Astrocyte of the hippocampus (primary cell): ENCODE measurements around the gene MTUS2.
A peak's percentile ranks its signal among the peaks of the same experiment; 100 is the strongest.

Experiments
- DNase-seq: peaks from one replicate; pipeline ENCODE4 v3.0.0; 2011; ENCODE audit warnings: low read depth, low spot score

MTUS2 gene

GRCh38 chr13:29483211-29483610 is 663.1 kb downstream of the MTUS2 start:
- no peak for DNase-seq

DNA sequence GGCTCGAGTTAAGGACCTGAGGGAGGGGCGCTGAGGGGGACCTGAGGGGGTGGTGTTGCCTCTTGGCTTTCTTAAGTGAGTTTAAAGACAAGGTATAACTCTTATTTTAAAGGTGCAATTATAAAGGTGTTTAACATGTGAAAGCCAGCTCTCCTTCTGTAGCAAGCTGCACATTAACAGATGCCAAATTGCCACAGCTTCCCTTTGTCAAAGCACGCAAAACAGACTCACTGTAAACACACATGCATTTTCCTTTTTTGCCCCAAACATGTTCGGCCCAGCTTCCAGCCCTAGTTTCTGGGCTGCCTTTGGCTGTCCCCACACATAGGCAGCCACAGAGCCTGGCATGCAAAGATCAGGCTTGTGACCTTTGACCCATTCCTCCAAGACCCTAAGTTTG is 663.5 kb downstream of the MTUS2 start:
- DNase-seq: no peak

DNA sequence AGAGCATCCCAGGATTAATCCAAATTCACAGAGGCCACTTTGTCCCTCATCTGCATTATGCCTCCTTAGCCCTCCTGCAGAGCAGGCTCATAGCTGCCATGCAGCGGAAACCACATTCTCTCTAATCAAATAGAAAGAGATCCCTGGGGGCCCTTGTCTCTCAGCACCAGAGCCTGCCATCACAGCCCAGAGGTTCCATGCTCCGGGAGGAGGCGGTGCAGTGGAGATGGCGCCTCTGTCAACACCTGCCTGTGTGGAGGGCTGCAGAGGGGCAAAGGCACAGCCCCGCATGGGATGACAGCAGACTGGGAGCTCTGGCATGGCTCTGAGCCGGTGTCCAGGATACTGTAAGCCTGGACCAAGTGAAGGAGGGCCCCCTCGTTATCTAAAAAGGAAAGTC is 664.1 kb downstream of the MTUS2 start:
- no peak for DNase-seq

- no peak for DNase-seq
Observed at GRCh38 chr13:29484796-29485195, 664.7 kb downstream of the MTUS2 start.

GRCh38 chr13:29486551-29486950 is 666.4 kb downstream of the MTUS2 start:
- DNase-seq: no peak

DNA sequence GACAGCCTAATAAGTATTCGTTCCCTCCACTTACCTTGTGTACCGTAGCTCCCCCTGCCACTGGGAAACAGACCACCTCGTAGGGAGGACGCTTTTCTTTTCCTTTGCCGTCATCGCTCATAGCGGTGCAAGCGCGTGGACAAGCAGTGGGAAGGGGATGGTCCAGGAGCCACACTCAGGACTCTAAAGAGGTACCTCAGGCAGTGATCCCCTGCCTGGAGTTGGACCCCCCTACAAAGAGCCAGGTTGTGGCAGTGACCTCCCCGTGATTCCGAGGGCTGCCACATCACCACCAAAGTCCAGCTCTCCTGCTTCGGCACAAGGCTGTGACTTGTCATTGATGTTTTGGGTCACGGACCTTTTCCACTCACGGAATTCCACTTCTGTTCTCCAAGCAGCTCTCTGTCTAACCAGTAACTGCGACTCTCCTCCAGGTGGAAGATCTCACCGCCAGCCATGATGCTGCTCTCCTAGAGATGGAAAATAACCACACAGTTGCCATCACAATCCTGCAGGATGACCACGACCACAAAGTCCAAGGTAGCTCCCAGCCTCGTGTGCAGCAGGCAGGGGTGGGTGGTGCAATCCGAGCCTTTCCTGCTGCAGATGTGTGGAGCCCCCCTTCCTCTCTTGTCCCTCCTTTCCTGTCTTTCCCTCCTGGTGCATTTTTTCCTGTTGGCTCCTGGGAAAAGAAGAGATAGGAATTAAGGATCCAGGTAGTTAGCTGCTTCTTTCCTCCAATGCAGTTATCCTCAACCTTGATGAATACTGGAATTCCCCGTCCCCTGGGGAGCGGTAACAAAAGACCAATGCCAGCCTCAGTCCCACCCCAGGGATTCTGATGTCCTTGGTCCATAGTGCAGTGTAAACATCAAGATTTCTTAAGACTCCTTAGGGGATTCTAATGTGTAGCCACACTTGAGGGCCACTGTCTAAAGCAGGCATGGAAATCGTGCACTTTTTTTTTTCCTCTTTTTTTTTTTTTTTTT is 667.6 kb downstream of the MTUS2 start:
- no peak for DNase-seq

GRCh38 chr13:29489650-29490560 is 669.8 kb downstream of the MTUS2 start:
- no peak for DNase-seq

DNA sequence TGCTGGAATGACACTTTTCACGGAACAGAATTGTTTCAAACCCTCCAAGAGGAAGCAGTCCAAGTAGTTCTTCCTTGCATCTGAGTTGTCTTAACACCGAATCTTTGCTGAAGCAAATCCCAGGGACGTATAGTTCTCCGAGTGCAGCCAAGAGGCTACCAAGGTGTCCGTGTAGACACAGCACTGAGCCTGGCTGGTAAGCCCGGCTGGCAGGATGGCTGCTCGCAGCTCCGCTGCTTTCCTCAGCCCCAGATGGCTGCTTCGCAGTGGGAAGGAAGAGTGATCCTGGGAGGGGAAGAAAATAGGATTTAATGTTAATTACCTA is 670.4 kb downstream of the MTUS2 start:
- DNase-seq: no peak

DNA sequence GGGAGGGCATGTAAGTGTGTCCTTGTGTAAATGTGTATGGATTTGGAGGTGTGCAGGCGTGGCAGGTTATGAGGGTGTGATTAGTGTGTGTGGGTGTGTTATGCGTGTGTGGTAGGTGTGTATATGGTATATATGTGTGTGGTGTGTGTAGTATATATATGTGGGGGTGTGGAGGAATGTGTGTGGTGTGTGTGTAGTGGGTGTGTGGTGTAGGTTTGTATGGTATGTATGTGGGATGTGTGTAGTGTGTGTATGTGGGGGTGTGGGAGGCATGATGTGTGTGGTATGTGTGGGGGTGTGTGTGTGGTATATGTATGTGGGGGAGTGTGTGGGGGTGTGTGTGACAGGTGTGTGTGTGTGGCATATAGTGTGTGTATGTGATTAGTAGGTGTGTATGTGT is 671.1 kb downstream of the MTUS2 start:
- DNase-seq: no peak

DNA sequence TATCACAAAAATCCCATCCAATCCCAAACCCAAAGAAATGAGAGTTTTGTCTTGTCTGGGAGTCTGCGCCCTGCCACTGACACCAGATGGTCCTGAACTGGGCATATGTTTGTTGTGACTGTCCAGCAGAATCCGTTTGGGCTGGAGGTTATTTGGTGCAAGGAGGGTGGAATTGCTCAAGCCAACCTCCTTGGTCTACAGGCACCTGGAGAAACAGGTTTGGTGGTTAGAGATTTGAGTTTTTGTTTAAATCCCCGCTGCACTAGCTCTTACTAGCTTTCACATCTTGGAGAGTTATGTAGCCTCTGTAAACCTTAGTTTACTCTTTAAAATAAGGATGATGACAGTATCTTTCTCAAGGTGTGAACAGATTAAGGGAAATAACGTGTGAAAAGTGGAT is 673.7 kb downstream of the MTUS2 start:
- no peak for DNase-seq

- no peak for DNase-seq
Observed at GRCh38 chr13:29494520-29494919, 674.4 kb downstream of the MTUS2 start.

DNA sequence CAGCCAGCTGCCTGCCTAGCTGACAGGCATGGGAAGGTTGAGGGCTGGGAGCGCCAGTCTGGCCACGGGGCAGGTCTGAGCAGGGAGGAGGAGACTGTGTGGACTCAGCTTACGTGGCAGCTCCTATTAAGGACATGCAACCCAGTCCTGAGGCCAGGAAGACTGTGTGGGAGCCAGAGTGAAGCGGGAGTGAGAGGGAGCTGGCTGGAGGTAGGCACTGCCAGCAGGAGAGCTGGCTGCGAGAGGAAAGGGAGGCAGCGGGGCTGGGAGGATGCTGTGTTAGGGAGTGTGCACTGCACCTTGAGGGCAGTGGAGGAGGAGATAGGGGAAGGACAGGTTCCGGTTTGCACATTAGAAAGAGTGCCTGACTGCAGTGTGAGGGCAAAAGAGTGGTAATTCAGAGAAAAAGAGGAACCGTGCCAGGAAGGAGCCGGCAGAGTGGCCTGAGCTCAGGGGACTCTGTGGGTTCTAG is 676.1 kb downstream of the MTUS2 start:
- no peak for DNase-seq

DNA sequence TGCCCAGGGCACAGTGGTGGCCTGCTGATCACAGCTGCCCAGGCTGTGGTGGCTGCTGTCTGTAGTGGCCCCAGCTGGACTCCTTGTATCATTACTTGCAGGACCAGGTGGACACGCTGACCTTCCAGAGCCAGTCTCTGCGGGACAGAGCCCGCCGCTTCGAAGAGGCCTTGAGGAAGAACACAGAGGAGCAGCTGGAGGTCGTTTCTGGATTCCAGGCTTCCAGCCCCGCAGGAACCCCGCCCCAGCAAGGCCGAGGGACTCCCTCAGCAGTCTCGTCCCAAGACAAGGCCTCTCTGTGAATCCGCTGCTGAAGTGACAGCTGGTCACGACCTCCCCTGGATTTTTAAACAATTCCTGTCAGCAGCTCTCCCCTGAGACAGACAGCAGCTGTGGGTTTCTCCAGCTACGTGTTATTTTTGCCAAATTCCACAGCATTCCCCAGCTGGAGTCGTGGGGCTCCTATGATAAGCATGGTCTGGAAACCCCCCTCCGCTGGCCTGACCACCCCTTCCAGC is 677.1 kb downstream of the MTUS2 start:
- peak; percentile 29 for DNase-seq

- no peak for DNase-seq
Observed at GRCh38 chr13:29498426-29499040, 678.4 kb downstream of the MTUS2 start.

DNA sequence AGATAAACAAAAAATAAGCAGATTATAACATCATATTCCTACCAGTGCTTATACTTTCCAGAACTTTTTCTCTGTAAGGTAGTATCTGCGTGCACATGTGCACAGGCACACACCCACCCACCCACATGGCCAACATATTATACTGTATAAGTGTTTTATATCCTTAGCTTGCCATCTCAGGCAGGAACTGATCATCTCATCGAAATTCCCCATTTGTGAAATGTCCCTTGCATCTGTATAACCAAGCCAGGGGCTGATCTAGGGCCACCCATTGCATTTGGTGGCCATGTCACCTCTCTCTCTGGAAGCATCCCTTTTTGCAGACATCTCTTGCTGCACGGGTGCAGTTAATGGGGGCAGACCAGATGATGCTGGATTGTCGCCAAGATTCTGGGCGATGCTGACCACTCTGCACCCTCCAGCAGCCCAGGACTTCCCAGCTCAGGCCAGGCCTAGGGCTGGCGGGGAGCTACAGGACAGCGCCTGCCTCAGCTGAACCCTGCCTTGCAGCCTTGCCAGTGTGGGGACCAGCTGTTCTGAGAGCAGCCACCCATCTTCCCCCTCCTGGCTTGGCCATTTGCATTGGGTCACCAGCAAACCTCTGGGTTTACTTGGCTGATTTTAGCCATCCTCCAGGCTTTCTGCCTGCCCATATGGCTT is 679.5 kb downstream of the MTUS2 start:
- DNase-seq: no peak

- DNase-seq: no peak
Observed at GRCh38 chr13:29500386-29500785, 680.2 kb downstream of the MTUS2 start.

GRCh38 chr13:29501674-29502073 is 681.5 kb downstream of the MTUS2 start:
- no peak for DNase-seq

DNA sequence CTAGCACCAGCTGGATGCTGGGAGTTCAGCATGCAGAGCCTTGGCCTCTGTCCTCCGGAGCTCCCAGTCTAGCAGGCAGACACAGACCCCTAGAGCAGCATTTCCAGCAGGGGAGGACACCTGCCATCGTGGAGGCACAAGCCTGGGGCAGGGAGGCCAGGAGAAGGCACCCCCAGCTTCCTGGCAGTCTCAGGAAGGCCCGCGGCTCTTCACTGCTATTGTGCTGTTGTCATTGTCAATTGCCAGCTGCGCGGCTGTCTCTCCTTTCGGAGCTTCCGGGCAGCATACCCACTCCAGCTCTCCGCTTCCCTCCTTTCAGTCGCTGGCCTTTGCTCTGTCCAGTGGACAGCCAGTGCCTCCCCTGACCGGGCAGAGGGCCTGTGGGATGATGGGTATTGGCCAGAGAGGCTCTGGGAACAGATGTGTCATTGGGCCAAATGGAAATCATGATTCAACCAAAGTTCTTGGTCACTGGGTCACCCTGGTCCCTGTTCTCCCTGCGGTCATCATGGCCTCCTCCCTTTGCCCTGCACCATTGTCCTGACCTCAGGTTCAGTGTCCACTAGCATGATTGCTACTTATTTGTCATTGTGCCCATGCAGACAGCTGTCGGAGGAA is 682.4 kb downstream of the MTUS2 start:
- no peak for DNase-seq

DNA sequence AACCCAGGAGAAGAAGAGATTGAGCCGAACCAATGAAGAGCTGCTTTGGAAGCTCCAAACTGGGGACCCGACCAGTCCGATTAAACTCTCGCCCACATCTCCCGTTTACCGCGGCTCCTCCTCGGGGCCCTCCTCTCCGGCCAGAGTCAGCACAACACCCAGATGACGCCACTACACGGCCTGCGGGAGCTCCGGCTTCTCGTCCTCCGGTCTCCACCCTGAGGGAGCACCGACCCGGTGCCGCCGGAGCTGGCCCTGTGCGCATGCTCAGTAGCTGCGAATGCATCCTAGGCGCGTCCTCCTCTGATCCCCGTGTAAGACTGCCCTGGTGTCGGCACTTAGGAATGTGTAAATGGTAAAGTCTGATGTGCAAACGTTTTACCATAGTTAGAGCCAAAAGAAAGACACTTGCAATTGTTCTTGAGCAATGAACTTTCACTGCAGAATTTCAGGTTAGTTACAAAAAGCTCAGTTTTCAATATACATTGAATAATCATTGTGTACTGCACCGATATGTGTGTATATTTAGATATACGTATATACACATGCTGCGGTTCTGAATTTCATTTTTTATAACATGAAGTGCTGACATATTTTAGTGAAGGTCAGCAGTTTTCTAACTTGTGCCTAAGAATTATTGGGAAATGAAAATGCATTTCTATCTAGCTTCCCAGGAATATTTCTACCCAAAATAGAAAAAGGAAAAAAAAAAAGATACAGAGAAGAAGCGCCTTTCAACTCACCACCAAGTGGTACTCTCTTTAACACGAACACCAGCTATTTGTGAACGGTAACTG is 683.1 kb downstream of the MTUS2 start:
- DNase-seq: peak; percentile 49

- DNase-seq: no peak
Observed at GRCh38 chr13:29504691-29505090, 684.6 kb downstream of the MTUS2 start.
